Measurements from ENCODE around the gene SLC22A2.

The SLC22A2 gene

DNA sequence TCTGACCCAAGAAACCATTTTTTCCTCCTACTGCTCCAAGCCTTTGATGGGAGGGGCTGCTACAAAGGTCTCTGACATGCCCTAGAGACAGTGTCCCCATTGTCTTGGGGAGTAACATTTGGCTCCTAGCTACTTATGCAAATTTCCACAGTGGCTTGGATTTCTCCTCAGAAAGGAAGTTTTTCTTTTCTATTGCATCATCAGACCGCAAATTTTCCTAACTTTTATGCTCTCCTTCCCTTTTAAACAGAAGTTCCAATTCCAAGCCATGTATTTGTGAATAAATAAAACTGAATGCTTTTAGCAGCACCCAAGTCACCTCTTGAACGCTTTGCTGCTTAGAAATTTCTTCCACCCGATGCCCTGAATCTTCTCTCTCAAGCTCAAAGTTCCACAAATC lies 51.0 kb downstream of the SLC22A2 start:
- DNase-seq (ENCODE audit: low read depth in 2 of 2): no peak

DNA sequence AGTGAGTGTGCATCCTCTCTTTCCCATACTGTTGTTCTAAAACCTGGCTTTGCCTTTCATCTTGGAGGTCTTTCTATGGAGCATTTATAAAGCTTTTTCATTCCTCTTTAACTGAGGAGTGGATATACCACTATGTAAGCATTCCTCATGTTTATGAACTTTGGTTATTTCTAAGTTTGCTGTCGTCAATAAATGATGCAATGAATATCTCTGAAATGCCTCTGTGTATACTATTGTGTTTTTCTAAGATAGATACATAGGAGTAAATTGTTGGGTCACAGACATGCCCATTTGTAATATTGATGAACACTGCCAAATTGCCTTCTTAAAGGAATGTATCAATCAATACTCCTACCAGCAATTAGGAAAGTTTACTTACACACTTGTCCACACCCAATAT lies 53.9 kb downstream of the SLC22A2 start:
- no peak for DNase-seq (ENCODE audit: low read depth in 2 of 2)

DNA sequence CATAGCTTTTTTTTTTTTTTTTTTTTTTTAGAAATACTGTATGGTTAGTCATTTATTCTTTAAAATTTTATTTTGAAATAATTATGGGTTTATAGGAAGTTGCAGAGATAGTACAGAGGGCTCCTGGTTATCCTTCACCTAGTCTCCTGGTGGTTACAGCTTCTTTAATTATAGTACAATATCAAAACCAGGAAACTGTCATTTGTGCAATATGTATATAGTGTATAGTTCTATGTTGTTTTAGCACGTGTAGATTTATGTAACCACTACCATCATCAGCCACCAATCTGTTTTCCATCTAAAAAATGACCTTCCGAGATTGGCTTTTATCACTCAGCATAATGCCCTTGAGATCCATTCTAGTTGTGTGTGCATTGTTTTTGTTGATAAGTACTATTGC lies 54.7 kb downstream of the SLC22A2 start:
- DNase-seq (ENCODE audit: low read depth in 2 of 2): no peak

DNA sequence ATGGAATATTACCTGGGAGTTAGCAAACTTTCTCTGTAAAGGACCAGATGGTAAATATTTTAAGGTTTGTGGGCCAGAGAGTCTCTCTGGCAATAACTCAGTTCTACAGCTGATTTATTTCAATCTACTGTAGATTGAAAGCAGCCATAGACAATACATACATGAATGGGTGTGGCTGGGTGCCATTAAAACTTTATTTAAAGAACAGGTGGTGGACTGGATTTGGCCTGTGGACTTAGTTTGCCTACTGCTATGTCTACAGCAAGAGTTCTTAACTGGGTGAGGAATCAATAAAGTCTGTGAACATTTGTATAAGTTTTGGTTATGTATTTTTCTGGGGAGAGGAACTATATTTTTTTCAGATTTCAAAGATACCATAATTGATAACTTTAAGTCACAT lies 55.1 kb downstream of the SLC22A2 start:
- DNase-seq (ENCODE audit: low read depth in 2 of 2): no peak

DNA sequence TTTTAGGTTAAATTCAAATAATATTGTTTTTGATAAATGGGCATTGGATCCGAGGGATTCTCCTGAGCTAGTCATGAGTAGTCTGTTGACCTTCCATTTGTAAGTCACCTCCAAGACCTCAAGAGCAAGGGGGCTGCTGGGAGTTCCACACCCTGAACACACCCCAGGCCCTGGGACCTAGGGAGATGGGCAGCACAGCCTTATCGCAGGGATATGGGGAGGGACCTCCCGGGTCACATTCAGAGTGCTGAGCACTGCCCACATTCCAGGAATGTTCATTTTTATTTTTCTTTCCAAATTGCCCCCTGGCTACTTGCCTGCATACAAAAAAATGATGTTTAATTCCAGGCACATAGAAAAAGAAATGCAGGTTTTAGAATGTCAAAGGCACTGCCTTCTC lies 55.5 kb downstream of the SLC22A2 start:
- no peak for DNase-seq (ENCODE audit: low read depth in 2 of 2)

DNA sequence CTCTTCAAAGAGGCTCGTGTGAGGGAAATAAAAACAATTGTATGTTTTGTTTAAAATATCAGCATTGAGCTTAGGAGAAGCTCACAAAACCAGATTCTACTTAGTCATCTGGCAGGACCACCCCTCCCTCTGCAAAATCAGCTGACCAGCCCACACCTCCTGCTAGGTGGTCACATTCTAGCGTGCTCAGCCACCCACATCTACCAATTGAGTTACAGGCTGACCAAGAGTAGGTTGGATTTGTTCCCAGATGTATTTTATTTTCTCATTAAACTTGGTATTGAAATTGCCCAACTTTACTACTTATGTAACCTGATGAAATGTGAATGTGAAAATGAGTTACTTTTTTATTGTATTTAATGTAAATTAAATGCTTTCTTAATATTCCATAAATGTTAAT lies 56.2 kb downstream of the SLC22A2 start:
- no peak for DNase-seq (ENCODE audit: low read depth in 2 of 2)

DNA sequence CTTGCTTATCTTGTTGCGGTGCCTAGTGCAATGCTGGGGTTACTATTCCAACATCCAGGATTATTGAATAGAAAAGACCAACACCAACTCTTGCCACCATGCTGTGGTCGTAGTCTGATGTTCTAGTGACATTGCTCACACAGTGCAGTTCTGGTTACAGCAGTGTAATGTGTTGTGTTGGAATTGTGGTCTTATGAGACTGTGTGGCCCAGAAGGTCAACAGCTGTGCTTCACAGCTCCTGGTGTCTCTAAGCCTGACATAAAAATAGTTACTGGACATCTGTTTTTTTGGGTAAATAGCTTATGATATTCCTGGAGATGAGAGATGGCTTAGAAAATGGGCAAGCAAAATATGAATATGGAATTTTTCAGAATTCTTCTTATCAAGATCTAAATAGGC lies 57.6 kb downstream of the SLC22A2 start:
- no peak for DNase-seq (ENCODE audit: low read depth in 2 of 2)

DNA sequence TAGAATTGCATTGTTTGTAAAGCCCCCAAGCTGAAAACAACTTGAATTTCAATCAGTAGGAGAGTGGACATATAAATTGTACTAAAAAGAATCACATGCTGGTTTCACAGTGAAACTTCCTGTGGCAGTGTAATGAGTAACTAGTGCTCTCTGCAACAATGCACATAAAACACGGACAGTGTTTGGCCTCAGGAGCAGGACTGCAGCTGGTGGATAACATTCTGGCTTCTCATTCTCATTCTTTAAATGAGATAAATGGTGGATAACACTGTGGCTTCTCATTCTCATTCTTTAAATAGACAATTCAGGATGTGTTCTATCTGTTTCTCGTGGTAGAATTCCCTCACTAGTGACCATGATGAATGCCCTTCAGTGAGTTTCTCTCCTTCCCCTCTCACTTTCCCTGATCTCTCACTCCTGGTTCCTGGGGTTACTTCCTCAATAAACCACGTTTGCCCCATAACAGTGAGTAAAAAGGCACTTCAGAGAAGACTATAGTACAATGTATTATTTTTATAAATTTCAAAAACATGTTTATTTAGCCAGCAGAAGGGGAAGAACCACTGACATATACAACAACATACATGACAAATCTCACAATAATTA lies 59.9 kb downstream of the SLC22A2 start:
- no peak for DNase-seq (ENCODE audit: low read depth in 2 of 2)

DNA sequence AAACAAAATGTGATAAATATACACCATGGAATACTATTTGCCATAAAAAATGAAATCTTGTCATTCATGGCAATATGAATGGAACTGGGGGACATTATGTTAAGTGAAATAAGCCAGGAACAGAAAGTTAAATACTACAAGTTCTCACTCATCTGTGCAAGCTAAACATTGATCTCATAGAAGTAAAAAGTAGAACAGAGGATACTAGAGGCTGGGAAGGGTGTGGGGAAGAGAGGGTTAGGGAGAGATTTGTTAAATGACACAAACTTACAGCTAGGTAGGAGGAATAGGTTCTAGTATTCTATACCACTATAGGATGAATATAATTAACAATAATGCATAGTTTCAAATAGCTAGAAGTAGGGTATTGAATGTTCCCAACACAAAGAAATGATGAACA lies 61.0 kb downstream of the SLC22A2 start:
- DNase-seq (ENCODE audit: low read depth in 2 of 2): no peak

DNA sequence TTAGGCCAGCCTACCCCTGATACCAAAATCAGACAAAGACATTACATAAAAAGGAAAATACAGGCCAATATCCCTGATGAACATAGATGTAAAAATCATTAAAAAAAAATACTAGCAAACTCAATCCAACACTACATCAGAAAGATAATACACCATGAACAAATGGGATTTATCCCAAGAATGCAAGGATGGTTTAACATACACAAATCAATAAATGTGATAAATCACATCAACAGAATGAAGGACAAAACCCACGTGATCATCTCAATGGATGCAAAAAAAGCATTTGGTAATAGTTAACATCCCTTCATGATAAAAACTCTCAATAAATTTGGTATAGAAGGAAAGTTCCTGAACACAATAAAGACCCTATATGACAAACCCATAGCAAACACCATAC lies 63.8 kb downstream of the SLC22A2 start:
- no peak for DNase-seq (ENCODE audit: low read depth in 2 of 2)

DNA sequence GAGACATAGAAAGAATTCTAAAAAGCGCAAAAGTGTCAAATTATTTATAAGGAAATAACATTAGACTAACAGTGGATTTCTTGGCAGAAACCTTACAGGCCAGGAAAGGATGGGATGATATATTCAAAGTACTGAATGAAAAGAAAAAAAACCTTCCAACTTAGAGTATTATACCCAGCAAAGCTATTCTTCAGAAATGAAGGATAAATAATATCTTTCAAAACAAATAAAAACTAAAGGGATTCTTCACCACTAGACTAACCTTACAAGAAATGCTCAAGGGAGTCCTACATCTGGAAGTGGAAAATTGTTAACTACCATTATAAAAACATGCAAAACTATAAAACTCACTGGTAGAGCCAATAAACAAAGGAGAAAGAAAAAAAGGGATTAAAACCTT lies 65.8 kb downstream of the SLC22A2 start:
- DNase-seq (ENCODE audit: low read depth in 2 of 2): no peak

DNA sequence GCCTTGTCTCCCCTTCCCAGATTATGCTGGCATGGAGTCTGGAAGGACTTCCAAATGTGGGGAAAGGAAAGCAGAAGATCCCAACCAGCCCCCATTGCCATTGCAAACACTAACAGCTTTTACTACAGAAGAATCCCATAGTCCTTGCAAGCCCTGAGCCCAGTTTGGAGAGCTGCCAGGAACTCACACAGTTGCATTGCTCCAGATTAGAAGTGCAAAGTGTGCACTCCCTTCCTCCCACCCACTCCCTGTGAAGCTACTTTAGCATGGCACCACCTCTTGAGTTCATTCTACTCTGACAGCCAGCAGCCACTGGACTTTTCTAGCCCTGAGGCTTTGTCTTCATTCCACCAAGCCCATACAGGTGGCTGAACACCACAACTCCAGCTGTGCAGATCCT lies 67.6 kb downstream of the SLC22A2 start:
- DNase-seq (ENCODE audit: low read depth in 2 of 2): no peak

DNA sequence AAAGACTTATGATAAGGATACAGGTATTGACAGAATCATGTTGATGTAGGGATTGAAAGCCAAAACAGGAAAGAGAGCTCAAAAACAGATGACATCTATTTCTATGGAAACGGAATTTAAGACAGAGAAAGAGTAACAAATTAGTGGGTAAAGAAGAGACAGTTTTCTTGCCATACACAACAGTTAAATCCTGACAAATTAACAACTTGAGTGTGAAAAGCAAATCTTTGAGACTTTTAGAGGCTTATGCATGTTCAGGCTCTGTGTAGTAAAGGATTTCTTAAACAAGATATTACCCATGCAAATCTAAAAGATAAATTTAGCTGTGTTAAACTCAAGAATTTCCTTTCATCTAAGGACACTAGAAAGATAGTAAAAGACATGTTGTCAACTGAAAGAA lies 68.5 kb downstream of the SLC22A2 start:
- no peak for DNase-seq (ENCODE audit: low read depth in 2 of 2)

DNA sequence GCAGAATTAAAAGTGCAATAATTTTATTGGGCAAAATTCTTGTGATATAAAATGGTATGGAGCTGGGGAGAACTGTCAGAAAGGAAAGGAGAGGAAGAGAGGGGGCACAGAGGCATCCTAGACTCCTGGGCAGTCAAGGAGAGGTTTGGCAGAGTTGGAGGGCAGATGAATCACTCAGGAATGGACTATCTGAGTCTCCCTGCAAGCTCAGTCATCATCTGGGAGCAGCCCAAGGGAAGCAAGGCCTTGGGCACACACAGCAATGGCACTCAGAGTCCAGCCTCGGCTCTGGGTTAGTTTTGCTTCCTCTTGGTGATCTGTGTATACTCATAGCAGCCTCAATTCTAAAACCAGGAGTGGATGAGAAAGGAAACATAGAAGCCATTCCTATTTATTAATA lies 69.8 kb downstream of the SLC22A2 start:
- no peak for DNase-seq (ENCODE audit: low read depth in 2 of 2)

DNA sequence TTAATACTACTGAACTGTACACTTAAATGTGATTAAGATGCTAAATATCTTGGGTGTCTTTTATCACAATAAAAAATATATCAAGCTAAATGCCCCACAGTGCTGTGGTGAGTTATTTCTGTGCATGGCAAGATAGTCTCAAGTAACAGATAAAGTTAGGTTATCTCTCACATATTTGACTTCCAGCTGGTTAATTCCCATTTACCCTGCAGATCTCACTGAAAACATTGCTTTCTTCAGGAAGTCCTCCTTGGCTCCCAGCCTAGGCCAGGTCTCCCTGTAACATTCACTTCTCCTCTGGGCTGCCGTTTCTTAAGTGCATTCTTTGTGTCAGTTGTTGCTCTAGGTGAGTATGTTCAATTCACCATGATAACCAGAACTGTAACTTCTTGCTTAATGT lies 77.9 kb downstream of the SLC22A2 start:
- no peak for DNase-seq (ENCODE audit: low read depth in 2 of 2)

DNA sequence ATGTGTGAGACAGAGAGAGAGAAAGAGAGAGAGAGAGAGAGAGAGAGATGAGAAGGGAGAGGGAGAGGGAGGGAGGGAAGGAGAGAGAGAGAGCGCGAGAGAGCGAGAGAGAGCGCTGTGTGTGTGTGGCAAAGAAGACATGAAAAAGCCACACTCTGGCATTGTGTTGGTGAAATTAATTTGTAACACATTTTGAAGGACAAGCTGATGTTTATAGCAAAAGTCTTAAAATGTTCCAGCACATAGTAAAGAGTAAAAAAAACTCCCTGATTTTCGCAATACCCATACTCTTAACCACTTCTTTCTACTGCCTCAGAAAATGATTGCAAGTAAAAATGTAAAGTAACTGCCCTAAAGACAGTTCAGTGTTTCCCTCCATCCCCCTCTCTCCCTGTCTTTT lies 80.3 kb downstream of the SLC22A2 start:
- DNase-seq (ENCODE audit: low read depth in 2 of 2): no peak

DNA sequence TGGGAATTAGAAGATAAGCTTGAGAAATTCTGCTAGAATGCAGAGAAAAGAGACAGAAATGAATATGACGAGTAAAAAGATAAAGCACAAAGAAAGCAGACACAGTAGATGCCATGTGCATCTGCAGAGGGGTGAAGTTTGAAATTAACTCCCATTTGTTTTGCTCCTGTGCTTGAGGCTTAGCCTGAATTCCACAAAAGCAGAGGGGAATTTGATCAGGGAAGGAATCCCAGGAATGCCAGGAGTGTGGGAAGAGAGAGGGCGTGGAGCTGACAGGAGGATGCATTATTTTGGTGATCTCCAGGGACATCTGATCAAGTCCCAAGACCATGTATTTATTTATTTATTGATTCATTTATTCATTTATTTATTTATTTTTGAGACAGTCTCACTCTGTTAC lies 81.4 kb downstream of the SLC22A2 start:
- DNase-seq (ENCODE audit: low read depth in 2 of 2): no peak

DNA sequence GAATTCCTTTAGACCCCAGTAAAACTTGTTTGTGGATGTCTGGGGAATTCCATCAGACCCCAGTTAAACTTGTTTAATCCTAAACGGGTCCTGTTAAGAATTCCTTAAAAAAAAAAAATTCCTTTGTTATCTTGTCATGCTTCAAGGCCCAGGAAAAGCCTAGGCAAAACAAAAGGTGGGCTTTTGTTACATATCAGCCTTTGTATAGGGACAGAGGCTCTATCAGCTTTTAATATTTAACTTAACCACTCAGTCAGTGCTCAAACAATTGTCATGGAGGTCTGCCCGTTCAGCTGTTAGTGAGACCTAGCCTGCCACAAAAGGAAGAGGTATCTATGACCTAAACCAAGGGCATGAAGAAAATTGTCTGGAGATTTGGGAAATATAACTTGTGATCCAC lies 83.9 kb downstream of the SLC22A2 start:
- no peak for DNase-seq (ENCODE audit: low read depth in 2 of 2)

DNA sequence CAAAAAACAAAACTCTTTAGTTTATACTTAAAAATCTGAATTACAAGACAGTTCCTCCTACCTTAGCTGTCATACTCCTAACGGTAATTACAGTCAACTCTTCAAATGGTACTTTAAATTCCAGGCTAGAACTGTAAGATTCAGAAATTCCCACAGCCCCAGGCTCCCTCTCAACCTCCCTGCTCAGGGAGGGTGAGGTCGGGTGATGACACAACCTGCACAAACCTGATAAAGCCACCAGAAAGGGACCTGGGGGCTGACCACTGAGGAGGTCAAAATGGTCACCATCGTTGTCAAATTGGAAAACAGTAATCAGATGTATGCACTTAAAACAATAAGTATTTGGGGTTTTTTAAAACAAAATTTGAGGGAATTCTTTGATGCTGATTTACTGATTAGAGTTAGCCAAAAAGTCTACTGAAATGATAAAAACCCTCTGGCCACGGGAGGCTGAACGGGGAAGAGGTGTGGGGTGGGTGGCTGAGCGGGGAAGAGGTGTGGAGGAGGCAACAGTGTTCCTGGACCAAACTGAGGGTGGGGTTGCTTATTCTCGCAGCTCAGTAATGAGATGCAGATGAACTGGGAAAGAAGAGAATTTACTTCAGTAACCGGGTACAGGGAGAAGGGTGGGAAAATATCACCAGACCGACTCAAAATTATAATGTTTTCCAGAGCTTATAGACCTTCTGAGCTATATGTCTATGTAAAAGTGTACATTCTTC lies 84.7 kb downstream of the SLC22A2 start:
- DNase-seq (ENCODE audit: low read depth in 2 of 2): no peak

DNA sequence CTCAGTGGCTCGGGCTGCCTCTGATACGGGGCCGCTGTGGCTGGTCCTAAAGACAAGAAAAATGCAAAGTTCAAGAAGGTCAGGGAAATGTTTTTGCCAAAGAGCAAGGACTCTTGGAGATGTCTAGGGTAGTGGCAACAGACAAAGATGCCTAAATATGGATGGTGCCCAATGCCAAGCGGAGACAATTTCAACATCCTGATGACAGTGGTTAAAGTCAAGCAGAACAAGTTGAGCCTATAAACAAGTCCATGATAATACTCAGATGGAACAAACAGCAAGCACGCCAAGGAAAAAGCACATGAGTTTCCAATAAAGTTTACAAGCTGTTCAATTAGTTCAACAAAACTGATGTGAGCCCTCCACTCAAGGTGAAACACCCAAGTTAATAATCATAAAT lies 85.9 kb downstream of the SLC22A2 start:
- DNase-seq (ENCODE audit: low read depth in 2 of 2): no peak

DNA sequence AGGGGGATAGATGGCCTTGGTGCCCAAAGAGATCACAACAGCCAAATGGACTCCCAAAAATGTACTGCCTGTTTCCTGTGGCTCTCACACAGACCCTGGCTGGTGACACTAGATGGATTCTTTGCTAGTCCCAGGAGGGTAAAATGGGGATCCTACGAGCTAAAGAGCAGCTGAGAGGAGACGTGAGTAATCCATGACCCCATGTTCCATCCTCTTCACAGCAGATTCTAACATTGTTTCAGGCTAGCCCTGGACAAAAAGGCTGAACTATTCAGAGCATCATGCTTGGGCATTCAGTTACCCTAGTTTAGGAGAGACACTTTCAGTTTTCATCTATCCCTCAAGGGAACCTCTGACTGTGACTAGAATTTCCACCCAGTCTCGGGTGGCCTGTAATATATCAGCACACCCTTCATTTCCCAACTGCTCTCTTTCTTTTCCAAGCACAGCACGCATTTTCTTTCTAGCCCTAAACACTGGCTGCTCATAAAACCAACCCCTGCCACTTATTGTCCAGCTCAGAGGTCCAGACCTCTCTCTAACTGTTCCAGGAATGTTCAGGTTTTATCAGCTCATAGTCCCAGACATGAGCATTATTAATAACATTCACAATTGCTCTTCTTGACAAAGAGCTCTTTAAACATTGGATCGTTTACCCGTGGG lies 88.5 kb downstream of the SLC22A2 start:
- DNase-seq (ENCODE audit: low read depth in 2 of 2): no peak

DNA sequence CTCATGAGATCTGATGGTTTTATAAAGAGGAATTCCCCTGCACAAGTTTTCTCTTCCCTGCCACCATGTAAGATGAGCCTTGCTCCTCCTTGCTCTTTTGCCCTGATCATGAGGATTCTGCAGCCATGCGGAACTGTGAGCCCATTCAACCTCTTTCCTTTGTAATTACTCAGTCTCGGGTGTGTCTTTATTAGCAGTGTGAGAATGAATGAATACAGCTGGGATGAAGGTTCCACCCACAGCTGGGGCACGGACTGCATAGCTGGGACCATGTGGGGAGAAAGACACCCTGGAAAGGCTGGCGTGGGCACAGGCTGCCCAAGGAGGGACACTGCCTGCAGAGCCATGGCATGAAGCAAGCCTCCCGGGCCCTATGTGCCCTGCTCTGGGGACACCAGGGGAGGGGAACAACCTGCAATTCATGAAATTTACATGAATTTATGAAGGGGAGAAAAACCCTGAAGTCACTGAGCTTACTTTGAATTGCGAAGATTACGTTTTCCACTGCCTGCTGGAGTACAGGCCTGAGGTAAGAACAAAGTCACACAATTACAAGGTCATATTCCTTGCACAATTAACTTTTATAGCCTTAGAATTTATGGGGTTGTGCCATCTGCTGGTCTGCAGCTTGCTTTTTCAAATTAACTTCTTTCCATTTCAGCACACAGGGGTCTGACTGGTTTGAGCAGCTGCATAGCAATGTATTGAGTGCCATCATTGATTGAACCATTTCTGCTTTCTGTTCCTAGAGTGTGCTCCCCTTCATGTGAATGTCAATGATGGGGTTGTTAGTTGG lies 90.8 kb downstream of the SLC22A2 start:
- DNase-seq (ENCODE audit: low read depth in 2 of 2): no peak

All from stimulated activated CD4-positive, alpha-beta T cell treated with anti-CD3 and anti-CD28 coated beads, Interleukin-15, amount 100 ng/mL, for 48 hours (primary cell).